Measurements from ENCODE around the gene KCTD17.

KCTD17 gene

GRCh38 chr22:37089434-37089833 is 37.9 kb downstream of the KCTD17 start:
- no peak for DNase-seq
- in situ Hi-C loops (cut with MboI; ENCODE audit: low pct_unique_long_range_greater_than_20kb, low sequenced_read_pairs), result no loop called here

- in situ Hi-C loops (cut with MboI; ENCODE audit: low pct_unique_long_range_greater_than_20kb, low sequenced_read_pairs), result no loop called here
- no peak for DNase-seq
Measured at GRCh38 chr22:37090920-37091695, 39.6 kb downstream of the KCTD17 start.

DNA sequence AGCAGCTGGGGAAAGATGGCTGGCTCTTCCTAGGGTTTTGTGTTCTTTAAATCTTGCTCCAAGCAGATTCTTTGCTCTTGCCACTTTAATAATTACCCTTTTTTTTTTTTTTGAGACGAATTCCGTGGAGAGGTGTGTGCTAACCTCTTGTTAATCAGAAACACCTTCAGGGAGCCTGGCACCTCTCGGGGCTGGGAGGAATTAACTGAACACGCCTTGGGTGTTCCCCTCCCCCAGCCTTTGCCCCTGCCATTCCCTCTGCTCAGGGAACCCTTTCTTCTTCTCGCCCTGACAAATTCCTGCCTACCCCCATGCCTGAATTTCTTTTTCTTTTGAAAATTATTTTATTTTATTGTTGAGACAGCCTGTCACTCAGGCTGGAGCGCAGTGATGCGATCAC is 40.5 kb downstream of the KCTD17 start:
- no peak for DNase-seq
- in situ Hi-C loops (cut with MboI; ENCODE audit: low pct_unique_long_range_greater_than_20kb, low sequenced_read_pairs), result no loop called here

GRCh38 chr22:37092997-37093396 is 41.5 kb downstream of the KCTD17 start:
- in situ Hi-C loops (cut with MboI; ENCODE audit: low pct_unique_long_range_greater_than_20kb, low sequenced_read_pairs), result no loop called here
- no peak for DNase-seq

GRCh38 chr22:37094239-37094638 is 42.7 kb downstream of the KCTD17 start:
- in situ Hi-C loops (cut with MboI; ENCODE audit: low pct_unique_long_range_greater_than_20kb, low sequenced_read_pairs), result no loop called here
- no peak for DNase-seq

DNA sequence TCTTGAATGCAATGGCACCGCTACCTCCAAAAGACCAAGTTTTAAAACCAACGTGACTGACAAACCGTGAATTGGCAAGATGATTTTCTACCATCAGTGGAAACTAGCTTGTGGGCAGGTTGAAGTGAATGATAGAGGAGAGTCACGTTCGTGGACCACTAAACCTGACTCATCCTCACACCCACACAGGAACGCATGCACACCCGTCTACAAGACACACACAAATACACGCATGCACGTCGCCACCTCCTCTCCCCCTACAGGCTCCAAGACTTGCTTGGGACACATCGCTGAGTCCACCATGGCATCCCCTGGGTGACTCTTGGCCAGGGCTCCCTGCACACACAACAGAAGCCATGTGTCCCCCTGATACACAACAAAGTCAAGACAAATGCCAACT is 43.6 kb downstream of the KCTD17 start:
- in situ Hi-C loops (cut with MboI; ENCODE audit: low pct_unique_long_range_greater_than_20kb, low sequenced_read_pairs), result no loop called here

DNA sequence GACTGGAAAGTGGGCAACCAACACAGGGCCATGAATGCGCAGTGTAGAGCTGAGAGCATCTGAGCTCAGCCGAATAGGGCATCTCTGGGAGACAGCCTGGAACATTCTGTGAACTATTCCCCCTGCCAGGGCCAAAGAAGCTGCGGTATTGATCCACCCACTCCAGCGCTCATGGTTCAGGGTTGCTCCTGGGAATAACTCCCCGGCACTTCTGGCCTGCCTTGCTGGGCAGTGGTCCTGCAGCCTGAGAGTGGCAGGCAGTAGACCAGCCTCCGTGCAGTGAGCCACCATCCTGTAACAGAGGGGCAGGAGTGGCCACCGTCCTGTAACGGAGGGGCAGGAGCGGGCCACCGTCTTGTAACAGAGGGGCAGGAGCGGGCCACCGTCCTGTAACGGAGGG is 45.8 kb downstream of the KCTD17 start:
- DNase-seq, result no peak
- in situ Hi-C loops (cut with MboI; ENCODE audit: low pct_unique_long_range_greater_than_20kb, low sequenced_read_pairs), result no loop called here

More for the DNA sequence above, 43.6 kb downstream of the KCTD17 start:
- no peak for DNase-seq

DNA sequence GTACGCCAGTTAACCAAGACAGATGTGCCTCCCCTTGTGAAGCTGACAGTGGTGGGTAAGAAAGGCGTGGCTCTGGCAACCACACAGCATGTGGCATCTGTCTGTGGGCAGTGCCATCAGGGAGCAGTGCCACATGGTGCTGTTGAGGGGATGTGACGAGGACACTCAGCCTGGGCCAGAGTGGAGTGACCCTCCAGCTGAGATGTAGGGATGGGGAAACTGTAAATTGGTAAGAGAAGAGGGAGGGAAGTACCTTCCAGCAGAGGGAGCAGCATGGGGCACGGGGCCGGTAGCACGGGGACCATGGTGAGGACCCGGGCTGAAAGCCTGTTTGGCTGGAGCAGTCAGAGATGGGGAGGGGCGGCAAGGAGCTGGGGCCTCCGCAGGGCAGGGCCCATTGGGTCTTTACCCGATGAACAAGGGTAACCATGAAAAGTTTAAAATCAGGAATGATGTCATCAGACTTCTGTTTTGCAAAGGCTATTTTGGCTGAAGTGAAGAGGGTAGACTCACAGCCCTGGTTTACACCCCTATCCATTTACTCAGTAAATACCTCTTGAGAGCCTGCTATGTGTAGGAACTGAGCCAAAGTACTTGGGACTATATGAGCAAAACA is 47.5 kb downstream of the KCTD17 start:
- DNase-seq, result no peak
- in situ Hi-C loops (cut with MboI; ENCODE audit: low pct_unique_long_range_greater_than_20kb, low sequenced_read_pairs), result no loop called here

DNA sequence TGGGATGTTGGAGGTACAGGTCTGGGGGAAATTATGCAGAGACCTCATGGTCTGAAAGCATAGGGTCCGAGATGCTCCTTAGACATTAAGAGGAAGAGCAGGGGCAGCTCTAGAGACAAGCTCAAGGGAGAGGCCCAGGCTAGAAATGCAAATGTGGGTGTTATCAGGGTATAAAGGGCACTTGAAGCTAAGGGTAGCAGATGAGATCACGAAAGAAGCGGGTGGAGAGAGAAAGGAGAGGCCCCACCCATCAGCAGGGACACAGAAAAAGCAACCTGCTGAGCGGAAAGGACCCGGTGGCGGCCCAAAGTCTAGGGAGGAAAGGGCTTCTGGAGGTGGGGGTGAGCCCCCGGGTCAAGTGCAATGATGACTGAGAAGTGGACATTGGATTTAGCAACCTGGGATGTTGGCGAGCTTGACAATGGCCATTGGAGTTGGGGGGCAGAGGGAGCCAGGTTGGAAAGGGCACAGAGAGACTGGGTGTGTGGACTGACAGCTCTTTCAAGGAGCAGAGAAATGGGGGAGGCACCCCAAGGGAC is 49.1 kb downstream of the KCTD17 start:
- in situ Hi-C loops (cut with MboI; ENCODE audit: low pct_unique_long_range_greater_than_20kb, low sequenced_read_pairs), result no loop called here

GRCh38 chr22:37101311-37102066 is 49.9 kb downstream of the KCTD17 start:
- in situ Hi-C loops (cut with MboI; ENCODE audit: low pct_unique_long_range_greater_than_20kb, low sequenced_read_pairs), result no loop called here
- DNase-seq, result no peak

More for the DNA sequence above, 49.1 kb downstream of the KCTD17 start:
- DNase-seq, result no peak

DNA sequence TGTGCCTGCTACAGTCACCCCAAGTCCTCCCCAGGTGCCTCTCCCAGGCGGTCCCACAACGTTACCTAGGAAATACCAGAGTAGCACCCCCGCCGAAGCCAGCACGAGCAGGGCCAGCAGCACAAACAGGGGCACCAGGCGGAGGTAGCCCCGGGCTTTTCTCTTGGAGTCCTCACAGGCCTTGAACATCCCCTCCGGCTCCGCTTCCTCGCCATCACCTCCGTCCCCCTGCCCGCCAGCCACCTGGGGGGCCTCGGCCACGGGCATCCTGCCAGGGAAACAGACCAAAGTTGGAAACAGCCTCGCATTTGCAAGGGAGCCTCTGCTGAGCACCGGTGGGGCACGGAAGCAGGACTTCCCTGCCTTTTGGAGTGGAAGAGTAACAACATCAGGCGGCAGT is 51.6 kb downstream of the KCTD17 start:
- in situ Hi-C loops (cut with MboI; ENCODE audit: low pct_unique_long_range_greater_than_20kb, low sequenced_read_pairs), result no loop called here
- DNase-seq, result no peak

GRCh38 chr22:37103656-37104452 is 52.3 kb downstream of the KCTD17 start:
- no peak for DNase-seq
- in situ Hi-C loops (cut with MboI; ENCODE audit: low pct_unique_long_range_greater_than_20kb, low sequenced_read_pairs), result no loop called here

DNA sequence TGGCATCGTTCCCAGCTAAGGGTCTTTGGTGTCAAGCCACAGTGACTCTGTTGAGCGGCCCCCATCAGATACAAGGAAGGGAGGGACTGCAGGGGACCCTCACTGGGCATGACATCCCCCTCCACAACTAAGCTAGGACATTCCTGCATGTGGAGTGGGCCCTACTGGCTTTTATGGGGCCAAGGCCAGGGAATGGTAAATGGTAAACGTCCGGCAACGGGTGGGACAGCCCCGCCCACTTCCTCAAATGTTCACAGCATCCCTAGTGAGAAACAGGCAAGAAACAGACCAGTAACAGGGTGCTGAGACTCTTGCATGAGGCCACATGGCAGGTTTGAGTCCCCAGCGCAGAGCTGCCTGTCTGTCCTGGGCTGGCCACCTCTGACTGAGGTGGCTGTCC is 53.6 kb downstream of the KCTD17 start:
- peak; percentile 15 for DNase-seq
- in situ Hi-C loops (cut with MboI; ENCODE audit: low pct_unique_long_range_greater_than_20kb, low sequenced_read_pairs), result no loop called here

- no peak for DNase-seq
- in situ Hi-C loops (cut with MboI; ENCODE audit: low pct_unique_long_range_greater_than_20kb, low sequenced_read_pairs), result no loop called here
Measured at GRCh38 chr22:37105990-37106389, 54.4 kb downstream of the KCTD17 start.

DNA sequence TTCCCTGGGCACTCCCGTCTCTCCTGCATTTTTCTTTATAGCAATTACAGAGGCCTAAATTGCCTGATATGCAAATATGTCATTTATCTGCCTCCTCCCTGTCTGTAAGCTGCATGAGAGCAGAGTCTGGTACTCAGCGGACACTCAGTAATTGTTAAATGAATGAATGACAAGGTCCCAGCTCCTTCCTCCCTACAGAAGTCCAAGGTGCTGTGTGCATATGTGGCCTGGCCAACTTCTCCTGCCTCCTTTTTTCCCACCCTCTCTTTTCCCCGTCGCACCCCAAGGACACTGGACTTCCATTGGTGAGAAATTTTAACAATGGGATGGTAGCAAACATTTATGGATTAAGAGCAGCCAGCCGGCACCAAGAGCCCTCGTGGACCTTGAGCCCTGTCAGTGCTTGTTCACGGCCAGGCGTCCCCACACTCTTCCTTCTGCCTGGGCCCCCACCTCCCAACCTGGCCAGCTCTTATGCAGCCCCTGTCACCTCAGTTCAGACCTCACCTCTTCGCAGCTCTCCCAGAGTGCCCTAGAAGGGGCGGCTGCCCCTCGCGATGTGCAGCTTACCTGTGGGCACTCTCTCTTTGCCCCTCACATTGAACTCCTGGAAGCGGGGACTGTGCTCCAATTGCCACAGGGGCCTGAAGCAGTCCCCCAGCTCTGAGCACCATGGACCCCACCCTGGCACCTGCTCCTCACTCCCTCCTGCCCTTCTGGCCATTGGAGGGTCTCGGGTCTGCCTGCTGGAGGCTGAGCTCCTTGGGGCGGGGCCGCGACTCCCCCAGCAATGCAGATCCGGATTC is 56.5 kb downstream of the KCTD17 start:
- in situ Hi-C loops (cut with MboI; ENCODE audit: low pct_unique_long_range_greater_than_20kb, low sequenced_read_pairs), result no loop called here
- DNase-seq, result no peak

DNA sequence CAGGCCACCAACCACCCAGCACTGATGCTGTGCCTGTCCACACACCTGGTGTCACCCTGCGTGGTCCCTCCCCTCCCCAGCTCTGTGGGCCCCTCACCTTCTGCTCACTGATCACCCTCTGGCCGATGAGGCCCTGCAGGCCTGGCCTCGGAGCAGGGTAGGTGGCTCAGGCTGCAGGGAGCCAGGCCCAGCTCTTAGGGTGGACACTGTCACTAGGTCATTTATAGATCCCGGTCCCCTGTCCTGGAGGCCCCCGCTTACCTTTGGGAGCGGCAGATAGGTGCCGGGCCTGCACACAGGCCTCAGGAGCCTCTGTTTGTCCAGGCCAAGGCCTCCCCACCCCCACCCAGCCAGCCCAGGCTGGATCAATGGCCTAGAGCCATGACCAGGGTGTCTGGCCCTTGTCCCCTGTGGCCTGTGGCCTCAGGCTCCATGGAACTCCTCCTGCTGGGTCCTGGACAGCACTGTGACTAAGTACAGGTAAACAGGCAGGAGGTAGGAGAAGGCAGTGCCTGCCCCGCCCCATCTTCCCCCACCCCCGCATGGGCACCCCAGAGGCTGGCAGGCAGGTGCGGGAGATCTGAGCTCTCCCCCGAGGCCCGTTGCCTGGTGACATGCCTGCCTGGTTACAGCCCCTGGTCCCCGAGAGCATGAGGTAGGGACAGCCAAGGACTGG is 57.8 kb downstream of the KCTD17 start, which contains the start of gene TMPRSS6:
TSS of gene TMPRSS6 (minus strand) at position 472 of the 676 bp plus-strand sequence. CDS start 6,296 bp downstream, outside the sequence.
- DNase-seq, result no peak

GRCh38 chr22:37111156-37111717 is 59.7 kb downstream of the KCTD17 start:
- in situ Hi-C loops (cut with MboI; ENCODE audit: low pct_unique_long_range_greater_than_20kb, low sequenced_read_pairs), result no loop called here
- DNase-seq, result no peak

More for the DNA sequence above, 57.8 kb downstream of the KCTD17 start, which contains the start of gene TMPRSS6:
- in situ Hi-C loops (cut with MboI; ENCODE audit: low pct_unique_long_range_greater_than_20kb, low sequenced_read_pairs), result no loop called here
